ENCODE data around the gene MBTPS2. TPM values are rescaled to one million over a fixed set of nuclear protein-coding genes. Genes with fewer than 3 reads are reported as not detected.
"Not testable (repeated sequence)": the region's sequence is repeated elsewhere in the genome, so short reads cannot be mapped to it uniquely, and the experiment has no call there.

MBTPS2 gene
- total and polyA plus RNA-seq, 2 donors from 2014 or later: 4.9 to 13.4 TPM

DNA sequence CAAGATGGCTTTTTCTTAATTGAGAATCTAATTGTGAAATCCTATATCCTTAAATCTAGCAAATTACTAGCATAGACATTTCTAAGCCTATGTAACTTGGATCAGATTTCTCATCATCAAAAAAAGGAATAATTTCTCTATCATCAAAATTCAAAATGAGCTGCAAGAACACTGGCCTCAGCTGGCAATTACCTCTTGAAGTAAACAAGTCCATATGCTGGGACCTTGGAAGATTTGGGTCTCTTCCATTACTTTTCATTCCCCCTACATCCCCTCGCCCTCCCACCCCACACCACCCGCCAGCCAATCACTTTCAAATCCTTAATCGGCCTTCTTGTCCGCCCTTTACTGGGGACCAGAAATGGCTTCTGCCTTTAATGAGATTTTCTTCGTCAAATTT is 23.3 kb upstream of the MBTPS2 start:
- no peaks in the 10 kb centered on the region for H3K4me1 ChIP-seq (ENCODE audit: control insufficient read depth in 2 of 3, insufficient read depth in 2 of 3, low read depth in 1 of 3, low read length in 3 of 3)
- no peak for DNase-seq
- intact Hi-C loops (cut with DNase I): no loop called here

DNA sequence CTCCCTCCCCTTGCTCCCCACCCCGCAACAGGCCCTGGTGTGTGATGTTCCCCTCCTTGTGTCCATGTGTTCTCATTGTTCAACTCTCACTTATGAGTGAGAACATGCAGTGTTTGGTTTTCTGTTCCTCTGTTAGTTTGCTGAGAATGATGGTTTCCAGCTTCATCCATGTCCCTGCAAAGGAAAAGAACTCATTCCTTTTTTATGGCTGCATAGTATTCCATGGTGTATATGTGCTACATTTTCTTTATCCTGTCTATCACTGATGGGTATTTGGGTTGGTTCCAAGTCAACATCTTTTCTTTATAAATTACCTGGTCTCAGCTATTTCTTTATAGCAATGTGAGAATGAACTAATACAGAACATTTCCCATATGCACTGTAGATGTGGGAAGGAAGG is 19.2 kb upstream of the MBTPS2 start:
- H3K27ac ChIP-seq (ENCODE audit: low read depth in 2 of 2, low read length in 2 of 2); FAIRE-seq; DNase-seq; H3K27me3 ChIP-seq (ENCODE audit: control insufficient read depth, insufficient read depth, low read length); H3K9me3 ChIP-seq (ENCODE audit: control insufficient read depth in 2 of 3, insufficient read depth in 1 of 3, low read length in 3 of 3); intact Hi-C loops (cut with DNase I); H3K4me1 ChIP-seq (ENCODE audit: control insufficient read depth in 2 of 3, insufficient read depth in 2 of 3, low read depth in 1 of 3, low read length in 3 of 3); H3K4me3 ChIP-seq (ENCODE audit: low read length in 3 of 3); H3K36me3 ChIP-seq (ENCODE audit: control insufficient read depth in 2 of 3, insufficient read depth in 3 of 3, low read length in 3 of 3); H3K9ac ChIP-seq (ENCODE audit: low read length in 3 of 3): not testable (repeated sequence)

More for the DNA sequence above, 23.3 kb upstream of the MBTPS2 start:
- TF ChIP-seq, protein P1, sequence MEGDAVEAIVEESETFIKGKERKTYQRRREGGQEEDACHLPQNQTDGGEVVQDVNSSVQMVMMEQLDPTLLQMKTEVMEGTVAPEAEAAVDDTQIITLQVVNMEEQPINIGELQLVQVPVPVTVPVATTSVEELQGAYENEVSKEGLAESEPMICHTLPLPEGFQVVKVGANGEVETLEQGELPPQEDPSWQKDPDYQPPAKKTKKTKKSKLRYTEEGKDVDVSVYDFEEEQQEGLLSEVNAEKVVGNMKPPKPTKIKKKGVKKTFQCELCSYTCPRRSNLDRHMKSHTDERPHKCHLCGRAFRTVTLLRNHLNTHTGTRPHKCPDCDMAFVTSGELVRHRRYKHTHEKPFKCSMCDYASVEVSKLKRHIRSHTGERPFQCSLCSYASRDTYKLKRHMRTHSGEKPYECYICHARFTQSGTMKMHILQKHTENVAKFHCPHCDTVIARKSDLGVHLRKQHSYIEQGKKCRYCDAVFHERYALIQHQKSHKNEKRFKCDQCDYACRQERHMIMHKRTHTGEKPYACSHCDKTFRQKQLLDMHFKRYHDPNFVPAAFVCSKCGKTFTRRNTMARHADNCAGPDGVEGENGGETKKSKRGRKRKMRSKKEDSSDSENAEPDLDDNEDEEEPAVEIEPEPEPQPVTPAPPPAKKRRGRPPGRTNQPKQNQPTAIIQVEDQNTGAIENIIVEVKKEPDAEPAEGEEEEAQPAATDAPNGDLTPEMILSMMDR (IDR thresholded peaks at IDR 0.05; ENCODE audit: borderline replicate concordance, extremely low read depth, insufficient read depth): no peak
- no peak overlapping the region for H3K9ac ChIP-seq (ENCODE audit: low read length in 3 of 3)
- no peaks in the 10 kb centered on the region for H3K36me3 ChIP-seq (ENCODE audit: control insufficient read depth in 2 of 3, insufficient read depth in 3 of 3, low read length in 3 of 3)
- no peaks in the 10 kb centered on the region for H3K9me3 ChIP-seq (ENCODE audit: control insufficient read depth in 2 of 3, insufficient read depth in 1 of 3, low read length in 3 of 3)
- H3K27ac ChIP-seq (ENCODE audit: low read depth in 2 of 2, low read length in 2 of 2): no peak overlapping the region
- no peak overlapping the region for H3K4me3 ChIP-seq (ENCODE audit: low read length in 3 of 3)
- no peaks in the 10 kb centered on the region for H3K27me3 ChIP-seq (ENCODE audit: control insufficient read depth, insufficient read depth, low read length)
- no peak for FAIRE-seq

DNA sequence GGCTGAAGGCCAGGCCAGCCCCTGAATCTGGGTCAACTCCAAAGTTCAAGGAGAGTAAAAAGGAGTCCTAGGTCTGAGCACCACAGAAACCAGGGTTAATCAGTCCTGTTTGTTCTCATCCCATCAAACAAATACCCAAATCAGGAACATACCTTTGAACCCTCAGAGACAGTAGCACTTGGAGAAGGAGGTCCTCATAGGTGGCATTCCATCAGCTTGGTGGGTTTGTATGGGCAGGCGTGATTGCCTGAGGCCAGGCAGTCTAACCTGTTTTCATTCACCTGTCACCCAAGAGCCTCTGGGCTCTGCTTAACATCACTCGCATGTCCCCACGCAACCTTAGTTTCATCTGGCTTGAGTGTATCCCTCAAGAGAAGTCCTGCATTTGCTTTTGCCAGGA is 17.5 kb upstream of the MBTPS2 start:
- intact Hi-C loops (cut with DNase I): no loop called here
- no peaks in the 10 kb centered on the region for H3K36me3 ChIP-seq (ENCODE audit: control insufficient read depth in 2 of 3, insufficient read depth in 3 of 3, low read length in 3 of 3)
- H3K9me3 ChIP-seq (ENCODE audit: control insufficient read depth in 2 of 3, insufficient read depth in 1 of 3, low read length in 3 of 3): no peaks in the 10 kb centered on the region
- FAIRE-seq: no peak
- no peak overlapping the region for H3K27ac ChIP-seq (ENCODE audit: low read depth in 2 of 2, low read length in 2 of 2)
- no peak for DNase-seq
- no peaks in the 10 kb centered on the region for H3K27me3 ChIP-seq (ENCODE audit: control insufficient read depth, insufficient read depth, low read length)
- TF ChIP-seq, protein P1 (IDR thresholded peaks at IDR 0.05; ENCODE audit: borderline replicate concordance, extremely low read depth, insufficient read depth): no peak
- H3K4me1 ChIP-seq (ENCODE audit: control insufficient read depth in 2 of 3, insufficient read depth in 2 of 3, low read depth in 1 of 3, low read length in 3 of 3): no peaks in the 10 kb centered on the region
- H3K9ac ChIP-seq (ENCODE audit: low read length in 3 of 3): no peak overlapping the region
- no peak overlapping the region for H3K4me3 ChIP-seq (ENCODE audit: low read length in 3 of 3)

DNA sequence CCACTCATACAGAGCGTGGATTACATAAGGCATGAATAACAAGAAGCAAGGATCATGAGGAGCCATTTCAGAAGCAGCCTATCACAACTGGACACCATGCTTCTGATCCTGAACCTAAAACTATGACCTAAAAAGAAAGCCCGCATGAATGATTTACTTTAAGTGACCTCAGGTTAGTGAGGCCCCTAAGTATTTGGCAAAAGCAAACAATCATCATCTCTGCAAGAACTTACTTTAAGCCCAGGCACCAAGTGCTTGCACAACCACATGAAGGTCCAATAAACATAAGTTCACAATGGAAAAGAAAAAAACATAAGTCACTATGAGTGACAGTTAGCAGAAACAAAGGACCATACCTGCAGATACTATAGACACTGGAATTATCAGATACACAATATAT is 7.9 kb upstream of the MBTPS2 start:
- intact Hi-C loops (cut with DNase I): no loop called here
- Histone ChIP-seq H3K27me3 (ENCODE audit: control insufficient read depth, insufficient read depth, low read length) (no peaks in the 10 kb centered on the region), H3K27ac (ENCODE audit: low read depth in 2 of 2, low read length in 2 of 2) (no peak overlapping the region), H3K4me3 (ENCODE audit: low read length in 3 of 3) (no peak overlapping the region), H3K9ac (ENCODE audit: low read length in 3 of 3) (no peak overlapping the region), H3K9me3 (ENCODE audit: control insufficient read depth in 2 of 3, insufficient read depth in 1 of 3, low read length in 3 of 3) (no peaks in the 10 kb centered on the region), H3K36me3 (ENCODE audit: control insufficient read depth in 2 of 3, insufficient read depth in 3 of 3, low read length in 3 of 3) (no peaks in the 10 kb centered on the region), H3K4me1 (ENCODE audit: control insufficient read depth in 2 of 3, insufficient read depth in 2 of 3, low read depth in 1 of 3, low read length in 3 of 3) (no peaks in the 10 kb centered on the region)
- DNase-seq: no peak
- TF ChIP-seq, protein P1 (IDR thresholded peaks at IDR 0.05; ENCODE audit: borderline replicate concordance, extremely low read depth, insufficient read depth): no peak
- no peak for FAIRE-seq

Data from kidney (tissue), 14 donors.